Forelimb muscle (tissue), 1 donor: ENCODE measurements around the gene ACADVL. TPM values are rescaled to one million over a fixed set of nuclear protein-coding genes. Genes with fewer than 3 reads are reported as not detected.

Experiments used
- polyA plus RNA-seq: library from polyadenylated mRNA; unstranded; fragments of 120-200 nt; gene quantifications from one replicate; pipeline ENCODE4 v1.2.1, GENCODE V29; 2013; ENCODE audit not compliant: insufficient read length

The ACADVL gene
- polyA plus RNA-seq, 1 donor: 243 TPM

Other genes starting within 250 kb of the ACADVL start
- 1.9 TPM for gene ALOX12, start 223.9 kb upstream of the ACADVL start, polyA plus RNA-seq
- gene RNASEK, start 207.3 kb upstream of the ACADVL start, polyA plus RNA-seq: 118 TPM
- gene BCL6B, start 196.9 kb upstream of the ACADVL start, polyA plus RNA-seq: 19.3 TPM
- 0.96 TPM for gene SLC16A13, start 183.9 kb upstream of the ACADVL start, polyA plus RNA-seq
- 0.33 TPM for gene SLC16A11, start 175.8 kb upstream of the ACADVL start, polyA plus RNA-seq
- gene CLEC10A, start 139.7 kb upstream of the ACADVL start, polyA plus RNA-seq: 2.2 TPM
- 0.11 TPM for gene ASGR2, start 105.1 kb upstream of the ACADVL start, polyA plus RNA-seq
- 2.3 TPM for gene ASGR1, start 40.6 kb upstream of the ACADVL start, polyA plus RNA-seq
- 18.0 TPM for gene DLG4, start 102 bp upstream of the ACADVL start, polyA plus RNA-seq
- 36.2 TPM for gene DVL2, start 14.6 kb downstream of the ACADVL start, polyA plus RNA-seq
- gene PHF23, start 19.5 kb downstream of the ACADVL start, polyA plus RNA-seq: 35.7 TPM
- gene GABARAP, start 22.5 kb downstream of the ACADVL start, polyA plus RNA-seq: 246 TPM
- 187 TPM for gene CTDNEP1, start 31.8 kb downstream of the ACADVL start, polyA plus RNA-seq
- gene ELP5, start 32.3 kb downstream of the ACADVL start, polyA plus RNA-seq: 48.5 TPM
- 0.99 TPM for gene CLDN7, start 42.5 kb downstream of the ACADVL start, polyA plus RNA-seq
- gene SLC2A4, start 61.8 kb downstream of the ACADVL start, polyA plus RNA-seq: 39.2 TPM
- gene YBX2, start 74.7 kb downstream of the ACADVL start, polyA plus RNA-seq: 2.4 TPM
- gene EIF5A, start 87.7 kb downstream of the ACADVL start, polyA plus RNA-seq: 281 TPM
- 60.5 TPM for gene GPS2, start 95.4 kb downstream of the ACADVL start, polyA plus RNA-seq
- gene NEURL4, start 109.4 kb downstream of the ACADVL start, polyA plus RNA-seq: 18.7 TPM
- gene ACAP1, start 116.6 kb downstream of the ACADVL start, polyA plus RNA-seq: 11.3 TPM
- 6.5 TPM for gene KCTD11, start 132.2 kb downstream of the ACADVL start, polyA plus RNA-seq
- not detected for gene TMEM95, start 135.2 kb downstream of the ACADVL start, polyA plus RNA-seq
- 0.71 TPM for gene TNK1, start 161.2 kb downstream of the ACADVL start, polyA plus RNA-seq
- gene PLSCR3, start 174.6 kb downstream of the ACADVL start, polyA plus RNA-seq: 27.7 TPM
- gene TMEM256, start 184.2 kb downstream of the ACADVL start, polyA plus RNA-seq: 55.6 TPM
- gene NLGN2, start 187.9 kb downstream of the ACADVL start, polyA plus RNA-seq: 24.5 TPM
- not detected for gene SPEM1, start 200.4 kb downstream of the ACADVL start, polyA plus RNA-seq
- gene SPEM2, start 205.7 kb downstream of the ACADVL start, polyA plus RNA-seq: not detected
- not detected for gene SPEM3, start 208.9 kb downstream of the ACADVL start, polyA plus RNA-seq
- gene TMEM102, start 215.5 kb downstream of the ACADVL start, polyA plus RNA-seq: 0.87 TPM
- 1.4 TPM for gene FGF11, start 219.6 kb downstream of the ACADVL start, polyA plus RNA-seq
- 89.3 TPM for gene CHRNB1, start 225.1 kb downstream of the ACADVL start, polyA plus RNA-seq